Measurements from ENCODE around the gene EML3. TPM values are rescaled to one million over a fixed set of nuclear protein-coding genes. Genes with fewer than 3 reads are reported as not detected.
A peak's percentile ranks its signal among the peaks of the same experiment; 100 is the strongest.

EML3 gene
- total RNA-seq, 5 donors from 2014 or later (not counting 1 experiment from before 2014, with no cell fraction given) = 160 to 372 (median 328) TPM

DNA sequence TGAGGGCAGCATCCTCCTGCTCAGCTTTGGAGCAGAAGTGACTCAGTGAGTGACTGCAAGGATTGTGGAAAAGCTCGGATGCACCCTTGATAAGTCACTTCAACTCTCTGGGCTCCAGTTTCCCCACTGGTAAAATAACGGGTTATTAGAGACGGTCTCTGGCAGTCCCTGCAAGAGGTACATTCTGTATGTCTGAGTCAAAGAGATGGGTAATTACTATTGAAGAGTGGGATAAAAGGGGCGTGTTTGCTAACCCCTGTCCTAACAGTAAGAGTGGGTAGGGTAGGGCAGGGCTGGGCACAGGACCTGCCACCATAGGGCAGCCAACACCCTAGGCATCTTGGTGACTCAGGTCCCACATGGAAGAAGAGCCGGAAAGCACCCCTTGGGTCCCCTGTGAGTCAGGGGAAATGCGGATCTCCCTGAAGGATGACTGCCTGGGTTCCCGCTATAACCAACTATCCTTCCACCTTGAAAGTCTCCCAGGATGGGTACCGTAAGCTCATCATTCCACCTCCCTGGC lies 58.7 kb downstream of the EML3 start:
- ATAC-seq (replicated peaks in 1 of 4) (no peak), DNase-seq (peak in 1 of 35 experiments; percentile 44)
- Histone ChIP-seq H3K36me3 (ENCODE audit: control insufficient read depth in 2 of 2, extremely low read depth in 1 of 2, insufficient read depth in 1 of 2, low read length in 1 of 2) (peaks cover 3% of the 10 kb centered on the region in 2 donors), H3K4me3 (ENCODE audit: control insufficient read depth in 1 of 2, extremely low read depth in 1 of 2, low read length in 1 of 2) (no peak overlapping the region), H3K27ac (ENCODE audit: low read length) (peak overlapping the region; percentile 98), H3K27me3 (replicated peaks in 1 of 2; ENCODE audit: control insufficient read depth in 2 of 2, extremely low read depth in 1 of 2, insufficient read depth in 2 of 2, low read length in 1 of 2) (no peaks in the 10 kb centered on the region), H3K9me3 (no peaks in the 10 kb centered on the region), H3K4me1 (ENCODE audit: control insufficient read depth in 1 of 2, extremely low read depth in 1 of 2, insufficient read depth in 2 of 2, low read length in 2 of 2) (peaks cover 55 to 92% of the 10 kb centered on the region in 2 experiments)
- peak overlapping the region in 1 of 3 donors; percentile 82 for H3K4me3 Mint-ChIP-seq
- POLR2A ChIA-PET = interaction anchor here (1.5 to 3.5 kb wide), 3 partner anchors 10 to 38 kb away, joined by 11 to 41 read pairs (median 17); partner anchors contain the start of gene TUT1 (in 1 of the 2)
- H3K4me1 Mint-ChIP-seq = peaks cover 87 to 95% (median 89%) of the 10 kb centered on the region in 3 donors
- H3K27ac Mint-ChIP-seq = peak overlapping the region; percentile 97 to 99
- H3K27me3 Mint-ChIP-seq = no peaks in the 10 kb centered on the region
- peaks cover 4% of the 10 kb centered on the region for H3K36me3 Mint-ChIP-seq
- 96% methylated on average over 5 of the region's 8 CpGs for WGBS (ENCODE audit: insufficient coverage)
- no peaks in the 10 kb centered on the region for H3K9me3 Mint-ChIP-seq
- CTCF ChIA-PET = interaction anchor here (1.2 to 2.9 kb wide), 4 partner anchors 10 to 110 kb away, joined by 3 to 40 read pairs (median 6); partner anchors contain the start of gene EEF1G (in 1 of the 2)

DNA sequence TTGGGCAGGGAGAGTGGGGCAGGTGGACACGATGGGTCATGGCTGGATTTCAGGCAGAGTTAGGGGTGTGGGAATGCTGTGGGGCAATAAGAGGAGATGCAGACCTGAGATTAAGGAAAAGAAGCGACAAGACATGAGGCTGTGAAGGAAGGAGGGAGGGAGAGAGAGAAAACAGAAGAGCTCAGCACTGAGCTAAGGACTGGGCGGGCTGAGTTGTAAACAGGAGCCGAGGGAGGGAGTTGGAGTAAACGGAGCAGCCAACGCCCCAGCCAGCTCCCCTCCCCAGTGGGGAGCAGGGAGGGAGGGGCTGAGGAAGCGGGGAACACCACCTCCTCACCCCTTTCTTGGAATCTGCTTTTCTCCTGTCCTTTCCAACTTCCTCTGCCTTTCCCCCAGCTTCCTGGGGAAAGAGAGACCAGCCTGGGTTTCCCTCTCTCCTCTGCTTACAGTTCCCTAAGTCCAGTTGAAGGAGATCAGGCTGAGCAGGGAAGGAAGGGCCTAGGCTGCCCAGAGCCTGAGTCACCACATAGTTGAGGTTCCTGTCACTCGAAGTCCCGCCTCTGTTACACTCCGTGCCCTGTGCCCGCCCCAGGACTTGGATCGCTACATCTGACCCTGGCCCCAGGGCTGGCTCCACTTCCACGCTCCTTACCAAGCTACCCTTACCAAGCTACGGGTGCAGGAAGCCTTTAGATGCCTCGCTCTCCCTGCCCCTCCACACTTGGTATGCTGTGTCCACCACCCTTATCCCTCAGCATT lies 59.3 kb downstream of the EML3 start:
- Mint-ChIP-seq H3K27ac (peak overlapping the region; percentile 97 to 99), H3K36me3 (peaks cover 4% of the 10 kb centered on the region), H3K4me1 (peaks cover 88 to 95% (median 88%) of the 10 kb centered on the region in 3 donors), H3K4me3 (peak overlapping the region; percentile 43 to 82 (median 73)), H3K9me3 (no peaks in the 10 kb centered on the region), H3K27me3 (no peaks in the 10 kb centered on the region)
- H3K36me3 ChIP-seq (ENCODE audit: control insufficient read depth in 2 of 2, extremely low read depth in 1 of 2, insufficient read depth in 1 of 2, low read length in 1 of 2) = no peaks in the 10 kb centered on the region
- 23% methylated on average over 8 of the region's 15 CpGs for WGBS (ENCODE audit: insufficient coverage)
- no peaks in the 10 kb centered on the region for H3K27me3 ChIP-seq (replicated peaks in 1 of 2; ENCODE audit: control insufficient read depth in 2 of 2, extremely low read depth in 1 of 2, insufficient read depth in 2 of 2, low read length in 1 of 2)
- no peaks in the 10 kb centered on the region for H3K9me3 ChIP-seq
- H3K27ac ChIP-seq (ENCODE audit: low read length) = peak overlapping the region; percentile 98
- ATAC-seq (replicated peaks in 1 of 4) (peak; percentile 12 to 45 (median 39)), DNase-seq (peak in 31 of 35 experiments; percentile 39 to 81 (median 57))
- H3K4me3 ChIP-seq (ENCODE audit: control insufficient read depth in 1 of 2, extremely low read depth in 1 of 2, low read length in 1 of 2) = peak overlapping the region in 1 of 2 donors; percentile 13
- ChIA-PET CTCF (interaction anchor here (0.7 to 2.9 kb wide), 8 partner anchors 10 to 756 kb away, joined by 3 to 40 read pairs (median 8); partner anchors contain the start of genes EEF1G (in 1 of the 2) and TUT1 (in 1 of the 2)), POLR2A (interaction anchor here (0.5 to 3.5 kb wide), 8 partner anchors 10 to 288 kb away, joined by 3 to 41 read pairs (median 12); partner anchors contain the start of gene TUT1 (in 1 of the 2))
- peaks cover 55 to 85% of the 10 kb centered on the region in 2 experiments for H3K4me1 ChIP-seq (ENCODE audit: control insufficient read depth in 1 of 2, extremely low read depth in 1 of 2, insufficient read depth in 2 of 2, low read length in 2 of 2)

DNA sequence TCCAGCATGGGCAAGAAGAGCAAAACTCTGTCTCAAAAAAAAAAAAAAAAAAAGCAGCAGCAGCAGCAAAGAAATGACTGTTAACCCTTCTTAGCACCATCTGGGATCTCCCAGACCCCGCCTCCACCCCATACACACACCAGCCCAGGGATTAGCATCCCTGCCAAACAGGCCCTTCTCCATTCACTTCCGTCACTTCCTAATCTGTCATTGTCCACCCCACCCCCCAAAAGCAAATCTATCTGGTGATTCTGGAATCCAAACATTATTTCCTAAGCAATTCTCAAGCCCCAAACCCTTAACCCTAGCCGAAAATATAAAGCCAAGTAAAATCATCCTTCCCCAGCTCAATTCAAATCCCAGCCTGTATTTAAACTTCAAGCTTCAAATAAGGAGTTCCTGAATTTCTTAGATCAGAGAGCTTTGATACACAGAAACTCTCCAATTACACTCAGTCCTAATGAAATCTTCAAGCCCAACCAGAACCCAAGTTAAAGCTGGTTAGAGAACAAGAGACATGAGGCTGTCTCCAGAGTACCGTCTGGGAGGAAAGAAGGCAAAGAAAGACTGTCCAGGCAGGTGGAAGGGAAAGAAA lies 60.0 kb downstream of the EML3 start:
- peak in 1 of 35 experiments; percentile 39 for DNase-seq

More for the DNA sequence above, 60.0 kb downstream of the EML3 start:
- CTCF ChIA-PET = interaction anchor here (0.7 to 2.9 kb wide), 9 partner anchors 8 to 755 kb away, joined by 4 to 40 read pairs (median 8); partner anchors contain the start of genes EEF1G (in 1 of the 2) and TUT1 (in 1 of the 2)
- H3K9me3 ChIP-seq = no peaks in the 10 kb centered on the region
- Mint-ChIP-seq H3K9me3 (no peaks in the 10 kb centered on the region), H3K36me3 (peaks cover 4% of the 10 kb centered on the region), H3K27me3 (no peaks in the 10 kb centered on the region), H3K4me1 (peaks cover 85 to 95% (median 88%) of the 10 kb centered on the region in 3 donors), H3K4me3 (peak overlapping the region; percentile 43 to 82 (median 73)), H3K27ac (peak overlapping the region; percentile 97 to 99)
- 62% methylated on average over 4 of the region's 4 CpGs for WGBS (ENCODE audit: insufficient coverage)
- POLR2A ChIA-PET = interaction anchor here (0.5 to 3.5 kb wide), 14 partner anchors 9 to 371 kb away, joined by 3 to 41 read pairs (median 8); partner anchors contain the start of genes EEF1G (in 1 of the 2) and TUT1 (in 1 of the 2)
- peaks cover 54 to 84% of the 10 kb centered on the region in 2 experiments for H3K4me1 ChIP-seq (ENCODE audit: control insufficient read depth in 1 of 2, extremely low read depth in 1 of 2, insufficient read depth in 2 of 2, low read length in 2 of 2)
- no peaks in the 10 kb centered on the region for H3K36me3 ChIP-seq (ENCODE audit: control insufficient read depth in 2 of 2, extremely low read depth in 1 of 2, insufficient read depth in 1 of 2, low read length in 1 of 2)
- peak overlapping the region; percentile 1 to 13 for H3K4me3 ChIP-seq (ENCODE audit: control insufficient read depth in 1 of 2, extremely low read depth in 1 of 2, low read length in 1 of 2)
- no peaks in the 10 kb centered on the region for H3K27me3 ChIP-seq (replicated peaks in 1 of 2; ENCODE audit: control insufficient read depth in 2 of 2, extremely low read depth in 1 of 2, insufficient read depth in 2 of 2, low read length in 1 of 2)
- ATAC-seq (replicated peaks in 1 of 4) = no peak
- peak overlapping the region; percentile 98 for H3K27ac ChIP-seq (ENCODE audit: low read length)

Other genes starting within 250 kb of the EML3 start
- gene SCGB1A1, start 193.7 kb downstream of the EML3 start, total RNA-seq = 1 to 10 TPM in 2 of 5 donors, not detected in 3; 1.8 to 3.2 TPM
- 100 to 1,000 TPM; 267 to 636 (median 395) TPM for gene AHNAK, start 66.0 kb downstream of the EML3 start, total RNA-seq
- gene EEF1G, start 38.9 kb downstream of the EML3 start, total RNA-seq = 1,000 to 10,000 TPM; 1,908 to 2,187 (median 2,119) TPM
- gene TUT1, start 21.3 kb downstream of the EML3 start, total RNA-seq = 10 to 100 TPM; 35.2 to 56.0 (median 42.9) TPM
- gene MTA2, start 10.9 kb downstream of the EML3 start, total RNA-seq = 100 to 1,000 TPM; 151 to 185 (median 184) TPM
- 1 to 10 TPM; 1.6 to 4.5 (median 3.5) TPM for gene ROM1, start 482 bp upstream of the EML3 start, total RNA-seq
- gene B3GAT3, start 9.2 kb upstream of the EML3 start, total RNA-seq = 10 to 100 TPM; 59.0 to 94.5 (median 90.5) TPM
- 100 to 1,000 TPM; 216 to 278 (median 257) TPM for gene GANAB, start 33.8 kb upstream of the EML3 start, total RNA-seq
- gene INTS5, start 40.5 kb upstream of the EML3 start, total RNA-seq = 10 to 100 TPM; 14.4 to 39.0 (median 34.8) TPM
- gene C11orf98, start 52.4 kb upstream of the EML3 start, total RNA-seq = 10 to 100 TPM; 28.3 to 62.6 (median 54.8) TPM
- 10 to 100 TPM; 14.8 to 35.6 (median 27.4) TPM for gene CSKMT, start 52.5 kb upstream of the EML3 start, total RNA-seq
- 1 to 10 TPM; 2.7 to 9.3 (median 8.1) TPM for gene UQCC3, start 58.9 kb upstream of the EML3 start, total RNA-seq
- gene LBHD1, start 59.5 kb upstream of the EML3 start, total RNA-seq = 10 to 100 TPM; 15.5 to 24.7 (median 20.7) TPM
- 100 to 1,000 TPM; 180 to 199 (median 196) TPM for gene UBXN1, start 66.3 kb upstream of the EML3 start, total RNA-seq
- under 1 TPM in 4 of 5 donors, not detected in 1; 0.14 to 0.29 (median 0.19) TPM for gene LRRN4CL, start 76.8 kb upstream of the EML3 start, total RNA-seq
- 10 to 100 TPM; 21.9 to 43.7 (median 37.3) TPM for gene BSCL2, start 94.6 kb upstream of the EML3 start, total RNA-seq
- gene GNG3, start 94.9 kb upstream of the EML3 start, total RNA-seq = not detected
- 10 to 100 TPM; 45.8 to 67.8 (median 62.7) TPM for gene HNRNPUL2, start 114.7 kb upstream of the EML3 start, total RNA-seq
- 10 to 100 TPM; 15.4 to 54.5 (median 44.6) TPM for gene TTC9C, start 115.7 kb upstream of the EML3 start, total RNA-seq
- 10 to 100 TPM in 3 of 5 donors, 1 to 10 TPM in 2; 5.9 to 24.6 (median 22.9) TPM for gene ZBTB3, start 141.4 kb upstream of the EML3 start, total RNA-seq
- 10 to 100 TPM; 65.6 to 84.8 (median 76.1) TPM for gene POLR2G, start 148.8 kb upstream of the EML3 start, total RNA-seq
- 10 to 100 TPM; 15.1 to 29.5 (median 29.0) TPM for gene TAF6L, start 158.6 kb upstream of the EML3 start, total RNA-seq
- 10 to 100 TPM; 27.7 to 53.3 (median 46.5) TPM for gene TMEM179B, start 174.6 kb upstream of the EML3 start, total RNA-seq
- gene TMEM223, start 179.2 kb upstream of the EML3 start, total RNA-seq = 10 to 100 TPM; 11.2 to 27.6 (median 23.0) TPM
- gene NXF1, start 192.7 kb upstream of the EML3 start, total RNA-seq = 100 to 1,000 TPM; 160 to 321 (median 169) TPM
- 100 to 1,000 TPM in 2 of 5 donors, 10 to 100 TPM in 3; 49.3 to 132 (median 58.0) TPM for gene STX5, start 219.3 kb upstream of the EML3 start, total RNA-seq
- gene TEX54, start 220.1 kb upstream of the EML3 start, total RNA-seq = not detected
- 100 to 1,000 TPM in 4 of 5 donors, 10 to 100 TPM in 1; 91.3 to 239 (median 103) TPM for gene WDR74, start 226.8 kb upstream of the EML3 start, total RNA-seq